Measurements from ENCODE around the gene CAPN5. TPM values are rescaled to one million over a fixed set of nuclear protein-coding genes. Genes with fewer than 3 reads are reported as not detected.

The CAPN5 gene
- total RNA-seq, 2 experiments from 2014 or later: 5.1 to 6.9 TPM

GRCh38 chr11:77115181-77115611 lies 48.4 kb downstream of the CAPN5 start:
- Mint-ChIP-seq H3K27me3 (no peaks in the 10 kb centered on the region), H3K36me3 (ENCODE audit: low read depth) (no peaks in the 10 kb centered on the region), H3K4me1 (ENCODE audit: low read depth) (no peaks in the 10 kb centered on the region), H3K27ac (no peak overlapping the region), H3K9me3 (no peaks in the 10 kb centered on the region), H3K4me3 (no peak overlapping the region)
- ChIA-PET POLR2A (no interaction called here), CTCF (no interaction called here)
- H3K9me3 ChIP-seq (ENCODE audit: control insufficient read depth in 1 of 2, insufficient read depth in 1 of 2, low read length in 2 of 2): no peaks in the 10 kb centered on the region
- ATAC-seq (ENCODE audit: poor library complexity) (no peak), DNase-seq (no peak)
- TF ChIP-seq CTCF (IDR thresholded peaks at IDR 0.05): no peak
- no peaks in the 10 kb centered on the region for H3K36me3 ChIP-seq (ENCODE audit: insufficient read depth, low read length)
- H3K27me3 ChIP-seq (ENCODE audit: control insufficient read depth in 1 of 2, insufficient read depth in 2 of 2, low read length in 2 of 2): no peaks in the 10 kb centered on the region
- H3K4me3 ChIP-seq (ENCODE audit: low read length): no peak overlapping the region
- H3K4me1 ChIP-seq (ENCODE audit: insufficient read depth, low read length): no peaks in the 10 kb centered on the region
- no peak overlapping the region for H3K27ac ChIP-seq (ENCODE audit: low read depth in 1 of 2, low read length in 2 of 2)
- intact Hi-C loops (cut with DNase I, micrococcal nuclease): no loop called here

- H3K9me3 ChIP-seq (ENCODE audit: control insufficient read depth in 1 of 2, insufficient read depth in 1 of 2, low read length in 2 of 2): no peaks in the 10 kb centered on the region
- H3K27ac ChIP-seq (ENCODE audit: low read depth in 1 of 2, low read length in 2 of 2): no peak overlapping the region
- ChIA-PET CTCF (no interaction called here), POLR2A (no interaction called here)
- no peaks in the 10 kb centered on the region for H3K36me3 ChIP-seq (ENCODE audit: insufficient read depth, low read length)
- no peaks in the 10 kb centered on the region for H3K4me1 Mint-ChIP-seq (ENCODE audit: low read depth)
- H3K27me3 Mint-ChIP-seq: no peaks in the 10 kb centered on the region
- no peaks in the 10 kb centered on the region for H3K36me3 Mint-ChIP-seq (ENCODE audit: low read depth)
- H3K4me1 ChIP-seq (ENCODE audit: insufficient read depth, low read length): no peaks in the 10 kb centered on the region
- no peaks in the 10 kb centered on the region for H3K9me3 Mint-ChIP-seq
- no peak overlapping the region for H3K27ac Mint-ChIP-seq
- no peak for DNase-seq
- TF ChIP-seq CTCF (IDR thresholded peaks at IDR 0.05): no peak
- intact Hi-C loops (cut with DNase I, micrococcal nuclease): no loop called here
- no peak for ATAC-seq (ENCODE audit: poor library complexity)
- no peak overlapping the region for H3K4me3 Mint-ChIP-seq
- no peak overlapping the region for H3K4me3 ChIP-seq (ENCODE audit: low read length)
- no peaks in the 10 kb centered on the region for H3K27me3 ChIP-seq (ENCODE audit: control insufficient read depth in 1 of 2, insufficient read depth in 2 of 2, low read length in 2 of 2)
Measured at GRCh38 chr11:77115956-77116355, 49.2 kb downstream of the CAPN5 start.

- DNase-seq: no peak
- Mint-ChIP-seq H3K27me3 (no peaks in the 10 kb centered on the region), H3K27ac (no peak overlapping the region), H3K4me3 (no peak overlapping the region), H3K4me1 (ENCODE audit: low read depth) (no peaks in the 10 kb centered on the region), H3K9me3 (no peaks in the 10 kb centered on the region), H3K36me3 (ENCODE audit: low read depth) (no peaks in the 10 kb centered on the region)
- no peak for TF ChIP-seq CTCF (IDR thresholded peaks at IDR 0.05)
- Histone ChIP-seq H3K4me1 (ENCODE audit: insufficient read depth, low read length) (no peaks in the 10 kb centered on the region), H3K4me3 (ENCODE audit: low read length) (no peak overlapping the region), H3K27me3 (ENCODE audit: control insufficient read depth in 1 of 2, insufficient read depth in 2 of 2, low read length in 2 of 2) (no peaks in the 10 kb centered on the region), H3K9me3 (ENCODE audit: control insufficient read depth in 1 of 2, insufficient read depth in 1 of 2, low read length in 2 of 2) (no peaks in the 10 kb centered on the region), H3K36me3 (ENCODE audit: insufficient read depth, low read length) (no peaks in the 10 kb centered on the region), H3K27ac (ENCODE audit: low read depth in 1 of 2, low read length in 2 of 2) (no peak overlapping the region)
- ATAC-seq (ENCODE audit: poor library complexity): no peak
- ChIA-PET POLR2A (no interaction called here), CTCF (no interaction called here)
- intact Hi-C loops (cut with DNase I, micrococcal nuclease): no loop called here
Measured at GRCh38 chr11:77117492-77117891, 50.7 kb downstream of the CAPN5 start.
